T-helper 17 cell (primary cell): ENCODE measurements around the gene EPB42. TPM values are rescaled to one million over a fixed set of nuclear protein-coding genes. Genes with fewer than 3 reads are reported as not detected.
A peak's percentile ranks its signal among the peaks of the same experiment; 100 is the strongest.
"Not testable (repeated sequence)": the region's sequence is repeated elsewhere in the genome, so short reads cannot be mapped to it uniquely, and the experiment has no call there.

Source experiments
- ATAC-seq: fragments of 150-1000 bp; cut with Tn5 transposase; 2 replicates; pipeline ENCODE4 v1.10.0; 2021; ENCODE audit warnings: mild to moderate bottlenecking, moderate library complexity
- DNase-seq, 3 donors: peaks; one replicate each; pipeline versions ENCODE4 v3.0.0 to v3.0.0-alpha.2; 2020 to 2021
- H3K9me3 ChIP-seq: one replicate; pipeline ENCODE4 v1.7.0; 2013; ENCODE audit warnings: low read length, mild to moderate bottlenecking; ENCODE audit not compliant: control insufficient read depth, poor library complexity, severe bottlenecking
- H3K27ac Mint-ChIP-seq: one replicate; pipeline ENCODE4 v1.8.0; 2022; ENCODE audit warnings: mild to moderate bottlenecking, moderate library complexity, mixed read lengths
- H3K27me3 Mint-ChIP-seq: one replicate; pipeline ENCODE4 v1.8.0; 2022; ENCODE audit warnings: mixed read lengths
- H3K36me3 Mint-ChIP-seq: one replicate; pipeline ENCODE4 v1.8.0; 2022; ENCODE audit warnings: low read depth, mixed read lengths
- H3K4me1 Mint-ChIP-seq: one replicate; pipeline ENCODE4 v1.8.0; 2022; ENCODE audit warnings: mild to moderate bottlenecking, mixed read lengths
- H3K4me3 Mint-ChIP-seq: one replicate; pipeline ENCODE4 v1.8.0; 2022; ENCODE audit warnings: mild to moderate bottlenecking, moderate library complexity, mixed read lengths
- total RNA-seq, 4 donors: library from RNA in 2 of 4; stranded (reverse) in 2 of 4; gene quantifications; one replicate each; pipeline ENCODE4 v1.2.3 and lab custom pipeline; 2022 to 2026

The EPB42 gene
- total RNA-seq, 2 donors from 2014 or later = not detected

DNA sequence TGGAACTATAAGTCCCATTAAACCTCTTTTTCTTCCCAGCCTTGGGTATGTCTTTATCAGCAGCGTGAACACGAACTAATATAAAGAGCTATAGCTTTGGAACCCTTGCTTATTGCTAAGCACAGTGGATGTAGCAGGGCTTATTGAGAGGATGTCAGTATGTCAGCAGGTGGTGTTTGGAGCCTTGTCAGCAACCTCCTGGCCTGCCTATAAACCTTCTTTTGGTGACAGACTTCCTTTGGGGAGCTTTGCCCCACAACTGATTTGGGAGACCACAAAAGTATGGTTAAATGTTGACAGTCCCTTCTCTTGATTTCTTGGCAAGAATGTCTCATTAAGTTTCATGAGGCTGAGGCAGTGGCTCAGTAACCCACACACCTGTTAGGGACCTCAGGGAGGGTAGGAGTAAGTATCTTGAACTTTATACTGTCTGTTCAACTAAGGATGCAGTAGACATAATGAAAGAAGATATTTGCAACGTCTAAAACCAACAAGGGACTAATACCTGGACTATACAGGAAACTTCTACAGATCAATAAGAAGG, 20.8 kb downstream of the EPB42 start:
- H3K27me3 Mint-ChIP-seq = peaks cover 8% of the 10 kb centered on the region
- H3K4me1 Mint-ChIP-seq = peaks cover 15% of the 10 kb centered on the region
- ATAC-seq (no peak), DNase-seq (no peak)
- H3K36me3 Mint-ChIP-seq = peaks cover 20% of the 10 kb centered on the region
- no peak overlapping the region for H3K27ac Mint-ChIP-seq
- H3K9me3 ChIP-seq = no peaks in the 10 kb centered on the region
- no peak overlapping the region for H3K4me3 Mint-ChIP-seq

DNA sequence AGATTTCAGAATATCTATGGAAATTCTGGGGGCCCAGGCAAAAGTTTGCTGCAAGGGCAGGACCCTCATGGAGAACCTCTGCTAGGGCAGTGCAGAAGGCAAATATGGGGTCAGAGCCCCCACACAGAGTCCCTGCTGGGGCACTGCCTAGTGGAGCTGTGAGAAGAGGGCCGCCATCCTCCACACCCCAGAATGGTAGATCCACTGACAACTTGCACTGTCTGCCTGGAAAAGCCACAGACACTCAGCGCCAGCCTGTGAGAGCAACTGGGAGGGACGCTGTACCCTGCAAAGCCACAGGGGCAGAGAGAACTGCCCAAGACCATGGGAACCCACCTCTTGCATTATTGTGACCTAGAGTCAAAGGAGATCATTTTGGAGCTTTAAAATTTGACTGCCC, 21.8 kb downstream of the EPB42 start:
- H3K27ac Mint-ChIP-seq = no peak overlapping the region
- H3K4me3 Mint-ChIP-seq = no peak overlapping the region
- H3K4me1 Mint-ChIP-seq = peaks cover 8% of the 10 kb centered on the region
- H3K27me3 Mint-ChIP-seq = peaks cover under 1% of the 10 kb centered on the region
- H3K36me3 Mint-ChIP-seq = peaks cover 17% of the 10 kb centered on the region
- H3K9me3 ChIP-seq = no peaks in the 10 kb centered on the region
- DNase-seq (no peak), ATAC-seq (no peak)

- not testable (repeated sequence) for H3K27me3 Mint-ChIP-seq, DNase-seq, H3K27ac Mint-ChIP-seq, H3K4me3 Mint-ChIP-seq, H3K4me1 Mint-ChIP-seq, H3K9me3 ChIP-seq, ATAC-seq
- H3K36me3 Mint-ChIP-seq = peaks cover 16% of the 10 kb centered on the region
Measured at GRCh38 chr15:43198556-43198955, 22.3 kb downstream of the EPB42 start.

DNA sequence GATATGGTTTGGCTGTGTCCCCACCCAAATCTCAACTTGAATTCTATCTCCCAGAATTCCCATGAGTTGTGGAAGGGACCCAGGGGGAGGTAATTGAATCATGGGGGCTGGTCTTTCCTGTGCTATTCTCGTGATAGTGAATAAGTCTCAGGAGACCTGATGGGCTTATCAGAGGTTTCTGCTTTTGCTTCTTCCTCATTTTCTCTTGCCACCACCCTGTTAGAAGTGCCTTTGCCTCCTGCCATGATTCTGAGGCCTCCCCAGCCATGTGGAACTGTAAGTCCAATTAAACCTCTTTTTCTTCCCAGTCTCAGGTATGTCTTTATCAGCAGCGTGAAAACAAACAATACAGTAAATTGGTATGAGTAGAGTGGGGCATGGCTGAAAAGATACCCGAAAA, 23.0 kb downstream of the EPB42 start:
- H3K27ac Mint-ChIP-seq, H3K27me3 Mint-ChIP-seq, DNase-seq, H3K4me1 Mint-ChIP-seq, H3K4me3 Mint-ChIP-seq, ATAC-seq, H3K9me3 ChIP-seq: not testable (repeated sequence)
- peaks cover 16% of the 10 kb centered on the region for H3K36me3 Mint-ChIP-seq

- H3K4me1 Mint-ChIP-seq = peaks cover 4% of the 10 kb centered on the region
- H3K27ac Mint-ChIP-seq = no peak overlapping the region
- H3K36me3 Mint-ChIP-seq = peaks cover 16% of the 10 kb centered on the region
- H3K4me3 Mint-ChIP-seq = no peak overlapping the region
- no peak for DNase-seq
- ATAC-seq = no peak
- H3K27me3 Mint-ChIP-seq = no peaks in the 10 kb centered on the region
- no peaks in the 10 kb centered on the region for H3K9me3 ChIP-seq
Measured at GRCh38 chr15:43196760-43197548, 23.9 kb downstream of the EPB42 start.

- DNase-seq = no peak
- H3K4me3 Mint-ChIP-seq = no peak overlapping the region
- peaks cover 10% of the 10 kb centered on the region for H3K4me1 Mint-ChIP-seq
- H3K27ac Mint-ChIP-seq = no peak overlapping the region
- H3K9me3 ChIP-seq = no peaks in the 10 kb centered on the region
- H3K27me3 Mint-ChIP-seq = no peaks in the 10 kb centered on the region
- ATAC-seq = no peak
- peaks cover 18% of the 10 kb centered on the region for H3K36me3 Mint-ChIP-seq
Measured at GRCh38 chr15:43194795-43195194, 26.0 kb downstream of the EPB42 start.

DNA sequence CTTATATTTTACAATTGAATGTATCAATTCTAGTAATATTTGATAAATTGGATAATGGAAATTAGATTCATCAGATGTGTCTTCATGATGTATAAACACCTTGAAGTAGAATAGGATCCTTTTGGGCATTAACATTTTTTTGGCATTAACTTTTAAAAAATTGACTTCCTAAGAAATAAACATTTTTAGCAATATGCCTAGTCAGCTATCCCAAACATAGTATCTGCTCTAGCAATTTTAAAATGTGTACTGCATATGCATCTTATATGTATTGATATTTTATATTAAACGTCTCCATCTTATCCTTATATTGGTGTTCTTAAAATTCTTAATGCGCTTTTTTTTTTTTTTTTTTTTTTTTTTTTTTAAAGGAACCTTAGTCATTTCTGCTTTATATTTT, 27.1 kb downstream of the EPB42 start:
- Mint-ChIP-seq H3K36me3 (peaks cover 23% of the 10 kb centered on the region), H3K27me3 (no peaks in the 10 kb centered on the region), H3K27ac (no peak overlapping the region), H3K4me1 (peaks cover 14% of the 10 kb centered on the region), H3K4me3 (no peak overlapping the region)
- ATAC-seq (no peak), DNase-seq (no peak)
- H3K9me3 ChIP-seq = no peaks in the 10 kb centered on the region

DNA sequence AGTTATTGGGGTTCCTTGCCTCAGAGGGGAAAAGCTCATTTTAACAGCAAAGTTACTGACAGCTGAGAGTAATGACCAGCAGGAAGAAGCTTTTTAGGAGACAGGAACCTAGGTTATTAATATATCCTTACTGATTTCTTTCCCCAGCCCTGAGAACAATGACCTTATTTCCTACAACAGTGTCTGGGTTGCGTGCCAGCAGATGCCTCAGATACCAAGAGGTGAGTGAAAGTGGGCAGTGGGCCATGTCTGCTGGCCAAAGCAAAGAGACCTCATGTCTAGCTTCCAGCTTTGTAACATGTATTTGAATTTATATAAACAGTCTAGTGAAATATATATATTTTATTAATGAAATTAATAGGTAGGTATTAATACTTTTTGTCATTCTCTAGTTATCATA, 30.6 kb downstream of the EPB42 start:
- H3K9me3 ChIP-seq = no peaks in the 10 kb centered on the region
- no peak for DNase-seq
- H3K27ac Mint-ChIP-seq = peak overlapping the region; percentile 51
- H3K36me3 Mint-ChIP-seq = peaks cover 9% of the 10 kb centered on the region
- H3K27me3 Mint-ChIP-seq = no peaks in the 10 kb centered on the region
- no peak for ATAC-seq
- H3K4me1 Mint-ChIP-seq = peaks cover 31% of the 10 kb centered on the region
- no peak overlapping the region for H3K4me3 Mint-ChIP-seq

DNA sequence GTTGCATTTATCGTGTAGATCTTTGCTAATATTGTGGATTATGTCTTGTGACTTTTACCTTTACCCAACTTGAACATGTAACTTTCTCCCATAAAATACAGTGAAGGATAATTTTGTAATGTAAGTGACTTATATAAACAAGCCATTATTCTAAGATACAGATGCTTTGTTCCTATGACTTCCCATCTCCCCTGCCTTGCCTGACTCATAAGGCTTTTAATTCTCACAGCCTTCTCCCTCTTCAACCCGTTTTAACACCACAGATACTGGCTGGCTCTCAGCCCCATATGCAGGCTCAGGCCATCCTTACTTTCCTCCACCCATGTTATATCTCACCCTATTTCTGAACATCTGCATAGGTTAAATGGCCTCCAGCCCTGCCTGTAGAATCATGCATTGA, 31.5 kb downstream of the EPB42 start:
- H3K4me3 Mint-ChIP-seq = peak overlapping the region; percentile 31
- H3K27ac Mint-ChIP-seq = peak overlapping the region; percentile 51
- no peaks in the 10 kb centered on the region for H3K27me3 Mint-ChIP-seq
- peaks cover 7% of the 10 kb centered on the region for H3K36me3 Mint-ChIP-seq
- H3K4me1 Mint-ChIP-seq = peaks cover 36% of the 10 kb centered on the region
- H3K9me3 ChIP-seq = no peaks in the 10 kb centered on the region
- DNase-seq (no peak), ATAC-seq (no peak)

DNA sequence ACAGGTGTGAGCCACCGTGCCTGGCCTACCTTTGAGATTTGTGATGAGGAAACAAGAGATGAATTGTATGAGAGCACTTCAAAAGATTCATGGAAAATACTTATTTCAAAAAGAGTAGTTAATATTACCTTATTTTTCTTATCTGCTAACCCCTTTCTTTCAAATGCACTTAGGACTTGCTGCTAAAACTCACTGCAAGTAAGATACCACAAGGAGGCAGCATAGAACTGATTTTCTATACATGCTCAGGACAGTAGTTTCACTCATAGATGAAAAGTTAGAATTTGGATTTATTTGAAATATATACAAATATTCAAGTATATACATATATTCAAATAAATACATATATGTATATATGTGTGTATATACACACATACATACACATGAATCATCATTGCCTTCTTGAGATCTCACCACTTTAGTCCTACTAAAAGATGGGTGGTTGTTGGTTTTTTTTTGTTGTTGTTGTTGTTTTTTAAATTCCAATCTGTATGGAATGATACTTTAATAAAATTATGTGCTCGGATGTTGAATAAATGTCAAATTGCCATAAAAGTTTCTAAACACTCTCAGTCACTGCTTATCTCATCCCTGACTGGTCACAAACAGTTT, 33.2 kb downstream of the EPB42 start:
- peak overlapping the region; percentile 96 for H3K27ac Mint-ChIP-seq
- no peaks in the 10 kb centered on the region for H3K9me3 ChIP-seq
- peaks cover 43% of the 10 kb centered on the region for H3K4me1 Mint-ChIP-seq
- DNase-seq (no peak), ATAC-seq (no peak)
- H3K27me3 Mint-ChIP-seq = no peaks in the 10 kb centered on the region
- peaks cover 9% of the 10 kb centered on the region for H3K36me3 Mint-ChIP-seq
- peak overlapping the region; percentile 92 for H3K4me3 Mint-ChIP-seq

DNA sequence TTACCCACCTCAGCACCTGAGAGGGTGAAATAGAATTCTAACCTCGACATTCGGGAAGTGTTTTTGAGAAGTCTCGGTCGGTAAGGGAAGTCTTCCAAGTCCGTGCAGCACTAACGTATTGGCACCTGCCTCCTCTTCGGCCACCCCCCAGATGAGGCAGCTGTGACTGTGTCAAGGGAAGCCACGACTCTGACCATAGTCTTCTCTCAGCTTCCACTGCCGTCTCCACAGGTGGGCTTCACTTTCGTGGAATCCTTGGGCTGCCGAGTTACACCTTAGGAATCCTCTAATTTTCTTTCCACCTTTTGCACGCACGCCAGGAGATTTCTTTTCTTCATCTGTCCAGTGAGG, 34.8 kb downstream of the EPB42 start:
- peaks cover 41% of the 10 kb centered on the region for H3K4me1 Mint-ChIP-seq
- H3K27me3 Mint-ChIP-seq = no peaks in the 10 kb centered on the region
- peak overlapping the region; percentile 92 for H3K4me3 Mint-ChIP-seq
- H3K27ac Mint-ChIP-seq = peak overlapping the region; percentile 96
- no peak for DNase-seq
- H3K9me3 ChIP-seq = no peaks in the 10 kb centered on the region
- peaks cover 7% of the 10 kb centered on the region for H3K36me3 Mint-ChIP-seq
- no peak for ATAC-seq

DNA sequence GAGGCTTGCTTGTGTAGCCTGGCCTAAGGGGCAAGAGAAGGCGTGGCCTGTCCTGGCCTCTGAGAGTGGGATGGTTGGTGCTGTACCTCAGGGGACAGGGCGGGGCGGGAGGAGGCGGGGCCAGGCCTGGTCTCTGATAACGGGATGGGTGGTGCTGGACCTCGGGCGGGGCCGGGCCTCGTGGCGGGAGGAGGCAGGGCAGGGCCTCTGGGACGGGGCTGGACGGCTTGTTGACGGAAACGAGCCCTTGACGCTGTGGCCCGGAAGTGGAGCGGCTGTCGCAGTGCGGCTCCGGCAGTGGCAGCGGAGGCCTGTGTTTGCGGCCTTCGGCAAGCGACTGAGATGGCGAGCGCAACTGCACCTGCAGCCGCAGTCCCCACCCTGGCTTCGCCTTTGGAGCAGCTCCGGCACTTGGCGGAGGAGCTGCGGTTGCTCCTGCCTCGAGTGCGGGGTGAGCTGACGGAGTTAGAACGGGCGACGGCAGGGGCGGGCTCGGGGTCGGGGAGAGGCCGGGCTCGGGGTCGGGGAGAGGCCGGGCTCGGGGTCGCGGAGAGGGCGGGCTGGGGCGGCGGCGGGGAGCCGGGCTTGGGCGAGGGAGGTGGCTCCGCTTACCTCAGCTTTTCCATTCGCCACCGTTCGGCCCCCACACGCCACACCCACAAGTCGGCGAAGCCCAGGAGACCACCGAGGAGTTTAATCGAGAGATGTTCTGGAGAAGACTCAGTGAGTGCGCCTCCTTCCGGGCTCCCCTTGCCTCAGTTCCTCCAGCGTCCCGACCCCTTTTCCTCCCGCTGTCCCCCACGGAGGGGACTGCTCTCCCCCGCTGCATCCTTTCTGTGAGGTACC, 35.4 kb downstream of the EPB42 start, which contains the start of gene CCNDBP1:
CCNDBP1 (plus strand) TSS at position 247 of the 846 bp plus-strand sequence; CDS start at position 343, 96 bp downstream.
- peak; percentile 69 to 79 (median 76) for DNase-seq
- H3K4me1 Mint-ChIP-seq = peaks cover 37% of the 10 kb centered on the region

More for the DNA sequence above, 35.4 kb downstream of the EPB42 start, which contains the start of gene CCNDBP1:
- peak; percentile 86 for ATAC-seq
- no peaks in the 10 kb centered on the region for H3K9me3 ChIP-seq
- Mint-ChIP-seq H3K4me3 (peak within 1 kb of the TSS; percentile 92), H3K27me3 (no peaks in the 10 kb centered on the region), H3K27ac (peak within 1 kb of the TSS; percentile 96), H3K36me3 (peaks cover 7% of the 10 kb centered on the region)
